ENCODE results near the gene MORN5.

GRCh38 chr9:122195875-122196274, 36.2 kb downstream of the MORN5 start:
- TF ChIP-seq POLR2A (IDR thresholded peaks at IDR 0.05) (no peak), CTCF (IDR thresholded peaks at IDR 0.05) (no peak)

Data from breast epithelium (tissue), 3 donors.